ENCODE data around the gene DELE1.

DNA sequence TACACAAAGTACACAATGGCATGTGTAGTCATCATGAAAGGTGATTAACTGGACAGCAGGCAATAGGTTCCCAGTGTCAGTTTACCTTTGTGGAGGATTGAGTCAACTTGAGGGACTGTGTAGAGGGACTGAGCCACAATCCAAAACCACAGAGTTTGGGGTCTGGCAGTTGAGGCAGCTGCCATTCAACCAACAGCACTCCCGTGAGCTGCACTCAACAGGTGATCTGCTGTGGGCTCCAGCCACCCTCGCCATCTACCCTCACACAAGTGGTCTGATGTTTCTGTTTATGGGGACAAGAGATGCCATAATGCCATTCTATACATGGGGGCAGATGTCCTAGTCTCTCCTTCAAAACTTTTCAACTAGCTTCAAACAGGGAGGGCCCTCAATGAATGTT lies 2.9 kb upstream of the DELE1 start:
- TF ChIP-seq, protein P1, sequence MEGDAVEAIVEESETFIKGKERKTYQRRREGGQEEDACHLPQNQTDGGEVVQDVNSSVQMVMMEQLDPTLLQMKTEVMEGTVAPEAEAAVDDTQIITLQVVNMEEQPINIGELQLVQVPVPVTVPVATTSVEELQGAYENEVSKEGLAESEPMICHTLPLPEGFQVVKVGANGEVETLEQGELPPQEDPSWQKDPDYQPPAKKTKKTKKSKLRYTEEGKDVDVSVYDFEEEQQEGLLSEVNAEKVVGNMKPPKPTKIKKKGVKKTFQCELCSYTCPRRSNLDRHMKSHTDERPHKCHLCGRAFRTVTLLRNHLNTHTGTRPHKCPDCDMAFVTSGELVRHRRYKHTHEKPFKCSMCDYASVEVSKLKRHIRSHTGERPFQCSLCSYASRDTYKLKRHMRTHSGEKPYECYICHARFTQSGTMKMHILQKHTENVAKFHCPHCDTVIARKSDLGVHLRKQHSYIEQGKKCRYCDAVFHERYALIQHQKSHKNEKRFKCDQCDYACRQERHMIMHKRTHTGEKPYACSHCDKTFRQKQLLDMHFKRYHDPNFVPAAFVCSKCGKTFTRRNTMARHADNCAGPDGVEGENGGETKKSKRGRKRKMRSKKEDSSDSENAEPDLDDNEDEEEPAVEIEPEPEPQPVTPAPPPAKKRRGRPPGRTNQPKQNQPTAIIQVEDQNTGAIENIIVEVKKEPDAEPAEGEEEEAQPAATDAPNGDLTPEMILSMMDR (IDR thresholded peaks at IDR 0.05), result no peak
- TF ChIP-seq POLR2A (IDR thresholded peaks at IDR 0.05), result no peak
